Mesodermal cell (in vitro differentiated cells): ENCODE results near the gene POP7.

Source experiments
- H3K27ac ChIP-seq: 2 replicates; pipeline ENCODE4 v1.7.0; 2013; ENCODE audit warnings: mild to moderate bottlenecking, low read depth, low read length, moderate library complexity; ENCODE audit not compliant: severe bottlenecking
- H3K36me3 ChIP-seq: 2 replicates; pipeline ENCODE4 v1.7.1; 2013; ENCODE audit warnings: mild to moderate bottlenecking, low read length, moderate library complexity; ENCODE audit not compliant: control insufficient read depth, insufficient read depth
- H3K4me1 ChIP-seq: one replicate; pipeline ENCODE4 v1.7.1; 2013; ENCODE audit warnings: mild to moderate bottlenecking, low read length; ENCODE audit not compliant: insufficient read depth, control insufficient read depth, poor library complexity, severe bottlenecking
- H3K4me3 ChIP-seq: 2 replicates; pipeline ENCODE4 v1.7.0; 2013; ENCODE audit warnings: low read length, control low read depth, mild to moderate bottlenecking; ENCODE audit not compliant: insufficient read depth, poor library complexity, severe bottlenecking; ENCODE audit errors: extremely low read depth
- H3K9me3 ChIP-seq: 2 replicates; pipeline ENCODE4 v1.7.1; 2013; ENCODE audit warnings: mild to moderate bottlenecking, low read length, moderate library complexity; ENCODE audit not compliant: control insufficient read depth
- WGBS, 2 experiments: methylation state at CpG; one replicate each; pipeline ENCODE4 v1.1.5; 2013; ENCODE audit warnings: missing lambda C conversion rate in 2 of 2; ENCODE audit not compliant: insufficient coverage in 2 of 2; 5-methylcytosine and 5-hydroxymethylcytosine counted together

POP7 gene

DNA sequence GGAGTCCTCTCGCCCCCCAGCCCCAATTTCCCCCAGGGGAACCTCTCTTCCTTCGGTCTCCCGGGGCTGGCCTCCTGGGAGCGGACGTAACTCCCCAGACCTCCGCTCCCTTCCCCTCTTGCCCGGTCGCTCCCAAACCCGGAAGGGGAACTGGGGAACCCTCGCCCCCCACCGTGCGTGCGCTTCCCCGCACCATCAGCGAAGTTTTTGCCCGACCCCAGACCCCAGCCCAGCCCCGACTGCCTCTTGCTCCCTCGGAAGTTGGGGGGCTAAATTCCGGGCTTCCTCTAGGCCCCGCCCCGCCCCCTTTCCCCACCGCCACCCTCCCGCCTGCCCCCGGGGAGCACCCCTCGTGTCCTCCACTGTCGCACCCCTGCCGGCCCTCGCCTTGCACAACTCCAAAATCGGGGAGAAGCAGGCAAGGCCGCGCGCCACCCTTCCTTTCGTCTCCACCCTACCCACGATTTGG lies 31.9 kb upstream of the POP7 start:
- Histone ChIP-seq H3K27ac (peak overlapping the region; percentile 99), H3K9me3 (no peaks in the 10 kb centered on the region), H3K4me3 (peak overlapping the region; percentile 88), H3K4me1 (peaks cover under 1% of the 10 kb centered on the region), H3K36me3 (peaks cover 28% of the 10 kb centered on the region)
- WGBS, 2 experiments: 0% methylated on average over 17 to 30 of the region's 34 CpGs

DNA sequence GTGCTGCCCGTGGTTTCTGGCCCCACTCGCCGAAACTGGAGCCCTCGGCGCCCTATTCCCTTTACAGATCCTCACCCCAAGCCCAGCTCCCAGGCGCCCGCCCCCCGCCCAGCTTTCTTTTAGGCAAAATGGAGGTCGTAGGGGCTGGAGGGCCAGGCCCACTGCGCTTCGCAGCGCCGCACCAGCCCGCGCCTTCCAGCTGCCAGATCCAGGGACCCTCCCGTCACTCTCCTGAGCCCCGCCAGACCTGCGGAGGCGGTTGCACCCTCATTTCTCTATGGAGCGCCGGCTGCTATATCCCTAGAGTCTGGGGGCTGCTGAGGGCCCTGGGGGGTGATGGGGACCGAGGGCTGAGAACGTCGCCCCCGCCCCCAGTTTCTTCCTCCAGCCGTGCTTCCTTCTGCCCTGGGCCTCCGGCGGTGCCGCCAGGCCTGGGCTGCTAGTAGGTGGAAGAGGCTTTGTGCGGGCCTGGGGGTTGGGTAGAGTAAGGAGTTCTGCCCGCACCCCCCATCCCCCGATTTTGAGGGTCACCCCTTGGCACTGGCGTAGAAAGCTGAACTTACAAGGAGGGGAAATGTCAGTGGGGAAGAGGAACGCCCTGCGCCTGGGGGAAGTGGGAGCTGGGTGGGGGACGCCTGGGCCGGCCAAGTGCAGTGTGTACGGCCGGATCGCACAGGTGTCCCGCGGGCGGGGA lies 31.4 kb upstream of the POP7 start:
- WGBS, 2 experiments: 1% methylated on average over 23 to 33 of the region's 43 CpGs
- Histone ChIP-seq H3K36me3 (peaks cover 33% of the 10 kb centered on the region), H3K27ac (peak overlapping the region; percentile 45), H3K4me1 (peaks cover 2% of the 10 kb centered on the region), H3K9me3 (no peaks in the 10 kb centered on the region), H3K4me3 (peak overlapping the region; percentile 88)

DNA sequence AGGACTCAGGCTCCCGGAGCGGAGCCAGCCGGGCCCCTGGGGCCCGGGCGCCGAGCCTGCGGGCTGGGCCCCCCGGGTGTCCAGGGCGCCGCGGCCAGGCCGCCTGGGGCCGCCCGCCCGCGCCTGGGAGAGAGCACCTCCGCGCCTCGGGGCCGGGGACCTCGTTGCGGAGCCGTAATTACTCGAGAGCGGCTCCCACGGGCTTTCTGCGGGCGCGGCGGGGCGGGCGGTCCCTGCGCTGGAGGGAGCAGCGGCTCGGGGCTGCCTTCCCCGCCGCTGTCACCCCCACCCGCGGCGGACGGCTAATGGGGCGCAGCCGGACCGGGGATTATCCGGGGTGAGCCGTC lies 30.8 kb upstream of the POP7 start:
- Histone ChIP-seq H3K36me3 (peaks cover 39% of the 10 kb centered on the region), H3K9me3 (no peaks in the 10 kb centered on the region), H3K27ac (peak overlapping the region; percentile 49), H3K4me1 (peaks cover 2% of the 10 kb centered on the region), H3K4me3 (peak overlapping the region; percentile 88)
- WGBS, 2 experiments: 0 to 1% methylated on average over 22 to 38 of the region's 46 CpGs

DNA sequence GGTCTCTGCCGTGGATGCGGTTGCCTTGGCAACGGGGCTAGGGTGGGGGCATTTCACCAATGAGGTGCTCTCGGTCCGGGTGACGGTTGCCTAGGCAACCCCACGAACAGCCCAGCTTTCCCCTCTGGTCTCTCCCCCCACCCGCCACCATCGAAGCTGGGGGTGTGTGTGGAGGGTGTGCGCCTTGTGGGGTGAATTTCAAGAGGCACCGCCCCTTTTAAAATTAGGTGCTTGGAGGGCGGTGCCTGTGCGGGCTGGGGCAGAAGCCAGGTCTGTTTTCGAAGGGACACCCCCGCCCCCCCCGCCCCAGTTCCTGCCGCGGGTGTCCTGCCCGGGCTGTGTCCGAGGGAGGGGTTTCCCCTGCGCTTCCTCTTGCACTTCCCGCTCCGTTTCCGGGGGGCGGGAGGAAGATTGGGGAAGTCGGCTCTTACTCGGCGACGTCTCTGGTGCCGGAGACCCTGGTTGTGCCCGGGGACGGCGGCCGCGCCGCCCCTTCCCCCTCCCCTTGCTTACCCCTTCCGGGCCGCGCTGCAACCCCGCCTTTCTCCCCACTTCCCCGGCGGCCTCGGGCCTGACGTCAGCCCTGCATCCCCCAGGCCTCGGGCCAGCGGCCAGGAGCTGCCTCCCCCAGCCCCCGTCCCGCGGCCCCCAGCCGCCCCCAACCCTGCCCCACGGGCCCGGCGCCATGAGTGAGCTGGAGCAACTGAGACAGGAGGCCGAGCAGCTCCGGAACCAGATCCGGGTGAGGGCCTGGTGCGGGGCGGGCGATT lies 30.2 kb upstream of the POP7 start:
- Histone ChIP-seq H3K36me3 (peaks cover 44% of the 10 kb centered on the region), H3K9me3 (no peaks in the 10 kb centered on the region), H3K4me1 (peaks cover 3% of the 10 kb centered on the region), H3K4me3 (peak overlapping the region; percentile 88), H3K27ac (peak overlapping the region; percentile 49)
- 10 to 16% methylated on average over 5 to 29 of the region's 59 CpGs for WGBS, 2 experiments

DNA sequence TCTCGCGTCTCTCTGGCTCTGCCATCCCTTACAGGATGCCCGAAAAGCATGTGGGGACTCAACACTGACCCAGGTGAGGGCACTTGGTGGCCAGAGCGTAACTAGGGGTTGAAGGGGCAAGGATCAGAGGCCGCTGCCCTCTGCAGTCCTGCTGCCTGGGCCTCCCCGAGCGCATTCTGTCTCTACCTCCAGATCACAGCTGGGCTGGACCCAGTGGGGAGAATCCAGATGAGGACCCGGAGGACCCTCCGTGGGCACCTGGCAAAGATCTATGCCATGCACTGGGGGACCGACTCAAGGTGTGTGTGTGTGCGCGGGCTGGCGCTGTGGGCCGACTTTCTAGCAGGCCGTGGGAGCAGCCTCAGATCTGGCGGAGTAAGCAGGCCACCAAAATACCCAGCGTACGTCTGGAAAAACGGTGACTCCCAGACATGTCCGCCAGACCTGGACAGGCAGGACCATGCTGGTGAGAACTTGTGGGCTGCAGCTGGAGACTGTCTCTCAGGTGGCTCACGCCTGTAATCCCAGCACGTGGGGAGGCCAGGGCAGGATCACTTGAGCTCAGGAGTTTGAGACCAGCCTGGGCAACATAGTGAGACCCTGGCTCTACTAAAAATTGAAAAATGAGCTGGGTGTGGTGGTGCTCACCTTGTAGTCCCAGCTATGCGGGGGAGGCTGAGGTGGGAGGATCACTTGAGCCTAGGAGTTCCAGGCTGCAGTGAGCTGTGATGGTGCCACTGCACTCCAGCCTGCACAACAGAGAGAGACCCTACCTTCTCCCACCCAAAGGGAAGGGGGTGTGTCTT lies 29.2 kb upstream of the POP7 start:
- Histone ChIP-seq H3K4me1 (peaks cover 10% of the 10 kb centered on the region), H3K9me3 (no peaks in the 10 kb centered on the region), H3K27ac (peak overlapping the region; percentile 49), H3K4me3 (peak overlapping the region; percentile 88), H3K36me3 (peaks cover 54% of the 10 kb centered on the region)
- 92 to 94% methylated on average over 19 to 21 of the region's 23 CpGs for WGBS, 2 experiments

DNA sequence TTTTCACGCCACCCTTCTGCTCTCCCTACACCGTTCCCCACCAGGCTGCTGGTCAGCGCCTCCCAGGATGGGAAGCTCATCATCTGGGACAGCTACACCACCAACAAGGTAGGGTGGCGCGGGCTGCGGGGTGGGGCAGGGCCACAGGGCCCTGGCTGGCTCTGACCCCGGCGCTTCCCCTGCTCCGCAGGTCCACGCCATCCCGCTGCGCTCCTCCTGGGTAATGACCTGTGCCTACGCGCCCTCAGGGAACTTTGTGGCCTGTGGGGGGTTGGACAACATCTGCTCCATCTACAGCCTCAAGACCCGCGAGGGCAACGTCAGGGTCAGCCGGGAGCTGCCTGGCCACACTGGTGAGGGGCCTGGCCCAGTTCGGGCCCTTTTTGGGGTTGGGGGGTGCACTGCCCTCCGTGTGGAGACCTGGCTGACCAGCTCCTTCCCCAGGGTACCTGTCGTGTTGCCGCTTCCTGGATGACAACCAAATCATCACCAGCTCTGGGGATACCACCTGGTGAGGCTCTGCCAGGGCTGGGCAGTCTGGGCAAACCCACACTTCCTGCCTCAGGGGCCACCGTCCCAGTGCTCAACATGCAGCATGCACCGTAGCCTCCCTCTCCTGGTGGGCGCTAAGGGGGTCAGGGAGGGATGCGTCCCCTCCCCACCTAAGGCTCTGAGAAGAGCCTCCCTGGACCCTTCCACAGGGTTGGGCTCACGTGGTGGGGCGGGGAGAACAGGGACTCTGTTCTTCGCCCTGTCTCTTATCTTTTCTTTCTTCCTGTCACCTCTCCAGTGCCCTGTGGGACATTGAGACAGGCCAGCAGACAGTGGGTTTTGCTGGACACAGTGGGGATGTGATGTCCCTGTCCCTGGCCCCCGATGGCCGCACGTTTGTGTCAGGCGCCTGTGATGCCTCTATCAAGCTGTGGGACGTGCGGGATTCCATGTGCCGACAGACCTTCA lies 28.3 kb upstream of the POP7 start:
- no peak overlapping the region for H3K27ac ChIP-seq
- H3K4me1 ChIP-seq: peaks cover 12% of the 10 kb centered on the region
- no peaks in the 10 kb centered on the region for H3K9me3 ChIP-seq
- no peak overlapping the region for H3K4me3 ChIP-seq
- H3K36me3 ChIP-seq: peaks cover 63% of the 10 kb centered on the region
- 96% methylated on average over 24 to 30 of the region's 36 CpGs for WGBS, 2 experiments

DNA sequence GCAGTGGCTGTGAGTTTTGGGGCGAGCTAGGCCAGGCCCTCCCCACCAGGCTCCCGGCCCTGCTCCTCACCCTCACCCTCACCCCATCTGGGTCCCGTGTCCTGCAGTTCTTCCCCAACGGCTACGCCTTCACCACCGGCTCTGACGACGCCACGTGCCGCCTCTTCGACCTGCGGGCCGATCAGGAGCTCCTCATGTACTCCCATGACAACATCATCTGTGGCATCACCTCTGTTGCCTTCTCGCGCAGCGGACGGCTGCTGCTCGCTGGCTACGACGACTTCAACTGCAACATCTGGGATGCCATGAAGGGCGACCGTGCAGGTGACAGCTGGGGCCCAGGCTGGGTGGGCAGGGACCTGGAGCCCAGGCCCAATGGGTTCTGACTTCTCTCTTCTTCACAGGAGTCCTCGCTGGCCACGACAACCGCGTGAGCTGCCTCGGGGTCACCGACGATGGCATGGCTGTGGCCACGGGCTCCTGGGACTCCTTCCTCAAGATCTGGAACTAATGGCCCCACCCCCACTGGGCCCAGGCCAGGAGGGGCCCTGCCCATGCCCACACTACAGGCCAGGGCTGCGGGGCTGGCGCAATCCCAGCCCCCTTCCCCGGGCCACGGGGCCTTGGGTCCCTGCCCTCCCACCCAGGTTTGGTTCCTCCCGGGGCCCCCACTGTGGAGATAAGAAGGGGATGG lies 27.5 kb upstream of the POP7 start:
- no peak overlapping the region for H3K27ac ChIP-seq
- peaks cover 71% of the 10 kb centered on the region for H3K36me3 ChIP-seq

DNA sequence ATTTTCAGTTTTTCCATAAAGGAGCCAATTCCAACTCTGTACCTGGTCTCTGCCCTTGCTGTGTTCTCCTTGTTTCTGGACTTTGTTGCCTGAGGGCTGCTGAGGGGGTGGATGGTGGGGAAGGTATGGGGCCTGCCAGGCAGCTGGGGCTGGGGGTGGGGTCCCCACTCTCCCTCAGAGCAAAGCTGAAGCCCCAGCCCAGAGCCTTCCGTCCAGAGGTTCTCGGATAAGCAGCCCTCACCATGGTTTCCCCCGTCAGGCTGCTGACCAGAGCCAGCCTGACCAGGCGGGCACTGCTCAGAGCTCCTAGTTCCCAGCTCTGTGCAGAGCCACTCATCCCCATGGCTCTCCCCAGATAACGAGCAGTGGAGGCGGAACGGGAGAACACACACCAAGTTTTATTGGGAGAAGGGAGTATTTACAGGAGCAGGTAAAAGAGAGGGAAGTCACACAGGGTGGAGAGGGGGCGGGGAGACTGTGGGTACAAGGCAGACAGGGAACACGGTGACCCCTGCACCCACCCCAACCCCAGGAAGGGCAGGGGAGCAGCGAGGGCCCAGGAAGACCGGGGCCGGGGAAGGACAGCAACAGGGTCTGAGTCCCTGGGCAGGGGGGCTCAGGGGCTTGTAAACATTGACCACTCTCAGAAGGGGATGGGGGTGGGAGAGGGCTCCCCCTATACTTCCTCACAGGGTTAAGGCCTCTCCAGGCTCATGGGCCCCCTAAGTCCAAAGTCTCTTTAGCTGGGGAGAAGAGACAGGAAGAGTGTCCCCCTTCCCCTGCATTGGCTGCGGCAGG lies 26.6 kb upstream of the POP7 start:
- no peak overlapping the region for H3K4me3 ChIP-seq
- 86 to 94% methylated on average over 6 to 7 of the region's 13 CpGs for WGBS, 2 experiments
- no peaks in the 10 kb centered on the region for H3K9me3 ChIP-seq
- H3K27ac ChIP-seq: peak overlapping the region; percentile 10
- peaks cover 17% of the 10 kb centered on the region for H3K4me1 ChIP-seq
- H3K36me3 ChIP-seq: peaks cover 80% of the 10 kb centered on the region

More for the DNA sequence above, 27.5 kb upstream of the POP7 start:
- Histone ChIP-seq H3K4me1 (peaks cover 17% of the 10 kb centered on the region), H3K4me3 (no peak overlapping the region), H3K9me3 (no peaks in the 10 kb centered on the region)
- WGBS, 2 experiments: 96% methylated on average over 30 of the region's 35 CpGs

- 100% methylated on average over 4 to 6 of the region's 13 CpGs for WGBS, 2 experiments
- Histone ChIP-seq H3K36me3 (peaks cover 86% of the 10 kb centered on the region), H3K27ac (peak overlapping the region; percentile 23), H3K4me1 (peaks cover 17% of the 10 kb centered on the region), H3K9me3 (no peaks in the 10 kb centered on the region), H3K4me3 (no peak overlapping the region)
Measured at GRCh38 chr7:100679927-100680575, 25.9 kb upstream of the POP7 start.
